Measurements from ENCODE around the gene UBE2F. TPM values are rescaled to one million over a fixed set of nuclear protein-coding genes. Genes with fewer than 3 reads are reported as not detected.

The UBE2F gene
- polyA plus RNA-seq, 2 of the 4 experiments (the other 2 are of a cell fraction), result 49.7 to 81.1 TPM

- CTCF ChIA-PET, result interaction anchor here (0.6 to 3.2 kb wide), 15 partner anchors 10 to 239 kb away, joined by 3 to 18 read pairs (median 5); no protein-coding TSS in a partner anchor
- Histone ChIP-seq H3K4me3 (no peak overlapping the region), H3K4me2 (peak overlapping the region; percentile 63)
These were observed 44.0 kb upstream of the UBE2F start for GRCh38 chr2:237922641-237923361.

DNA sequence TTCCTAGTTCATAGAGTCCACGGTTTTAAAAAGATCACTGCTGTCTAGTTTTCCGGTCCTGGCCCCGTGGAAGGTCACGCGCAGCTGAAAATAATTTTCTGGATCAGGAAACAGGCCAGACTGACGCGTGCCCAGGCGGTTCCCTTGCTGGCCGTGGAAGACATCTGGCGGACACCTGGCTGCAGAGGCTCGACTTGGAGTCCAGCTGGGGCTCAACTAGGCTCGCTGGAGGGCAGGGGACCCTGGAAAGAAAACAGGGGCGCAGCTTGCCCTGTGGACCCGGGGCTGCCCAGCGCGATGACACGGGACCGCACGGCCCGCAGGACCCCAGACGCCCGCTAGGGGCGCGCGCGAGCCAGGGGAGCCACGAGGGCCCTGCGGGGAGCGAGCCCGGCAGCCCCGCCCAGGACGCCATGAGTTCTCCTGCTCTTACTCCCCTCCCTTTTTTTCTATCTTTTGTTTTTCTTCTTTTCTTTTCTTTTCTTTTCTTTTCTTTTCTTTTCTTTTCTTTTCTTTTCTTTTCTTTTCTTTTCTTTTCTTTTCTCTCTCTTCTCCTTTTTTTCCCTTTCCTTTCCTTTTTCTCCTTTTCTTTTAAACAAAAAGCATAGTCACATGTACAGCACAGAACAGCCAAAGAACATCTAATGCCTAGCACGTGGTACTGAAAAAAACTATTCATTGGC lies 43.2 kb upstream of the UBE2F start:
- ATAC-seq (peak; percentile 95 to 99), DNase-seq (ENCODE audit: low read depth in 1 of 2, low spot score in 1 of 2) (peak; percentile 66 to 88), FAIRE-seq (no peak)
- no peaks in the 10 kb centered on the region for H3K9me3 ChIP-seq
- 0 out of 3 replicates have a peak overlapping the region, but pooled peaks have one; percentile 5 for H3K4me3 ChIP-seq
- POLR2A ChIA-PET, result no interaction called here
- CTCF ChIA-PET, result interaction anchor here (0.6 to 3.2 kb wide), 18 partner anchors 9 to 336 kb away, joined by 3 to 18 read pairs (median 4); no protein-coding TSS in a partner anchor
- peaks cover 5% of the 10 kb centered on the region; the same call in 1 of the 3 replicates for H3K4me1 ChIP-seq
- 20% methylated on average over 33 of the region's 33 CpGs for WGBS (ENCODE audit: missing lambda C conversion rate)
- TF ChIP-seq BHLHE40 (IDR thresholded peaks at IDR 0.05; ENCODE audit: low read depth, low read length) (no peak), NPAS2 (CRISPR knock-in tag; IDR thresholded peaks at IDR 0.05; ENCODE audit: borderline replicate concordance) (no peak), SMC3 (IDR thresholded peaks at IDR 0.05) (peak; percentile 71), CBX2 (IDR thresholded peaks at IDR 0.05; ENCODE audit: borderline replicate concordance, low read depth) (no peak), RARB (CRISPR knock-in tag; IDR thresholded peaks at IDR 0.05) (no peak), CTCF (IDR thresholded peaks at IDR 0.05) (peak; percentile 91), ZNF302 (CRISPR knock-in tag; IDR thresholded peaks at IDR 0.05) (no peak), MYC (IDR thresholded peaks at IDR 0.05; ENCODE audit: borderline replicate concordance, low read length) (peak; percentile 88), FOXS1 (CRISPR knock-in tag; IDR thresholded peaks at IDR 0.05) (no peak), ZSCAN20 (CRISPR knock-in tag; IDR thresholded peaks at IDR 0.05) (no peak), RAD21 (conservative IDR thresholded peaks at IDR 0.05 in 1 of 2, IDR thresholded peaks at IDR 0.05 in 1 of 2) (peak; percentile 71 to 82), E2F6 (IDR thresholded peaks at IDR 0.05; ENCODE audit: borderline replicate concordance, low read depth) (no peak), HMGXB4 (CRISPR knock-in tag; IDR thresholded peaks at IDR 0.05; ENCODE audit: borderline replicate concordance) (no peak), HOXA7 (CRISPR knock-in tag; IDR thresholded peaks at IDR 0.05) (no peak), ZFP36 (IDR thresholded peaks at IDR 0.05; ENCODE audit: borderline replicate concordance, partially characterized antibody) (no peak)
- TF ChIP-seq, protein P1, sequence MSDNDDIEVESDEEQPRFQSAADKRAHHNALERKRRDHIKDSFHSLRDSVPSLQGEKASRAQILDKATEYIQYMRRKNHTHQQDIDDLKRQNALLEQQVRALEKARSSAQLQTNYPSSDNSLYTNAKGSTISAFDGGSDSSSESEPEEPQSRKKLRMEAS (IDR thresholded peaks at IDR 0.05), result peak; percentile 84
- TF ChIP-seq, protein P2, sequence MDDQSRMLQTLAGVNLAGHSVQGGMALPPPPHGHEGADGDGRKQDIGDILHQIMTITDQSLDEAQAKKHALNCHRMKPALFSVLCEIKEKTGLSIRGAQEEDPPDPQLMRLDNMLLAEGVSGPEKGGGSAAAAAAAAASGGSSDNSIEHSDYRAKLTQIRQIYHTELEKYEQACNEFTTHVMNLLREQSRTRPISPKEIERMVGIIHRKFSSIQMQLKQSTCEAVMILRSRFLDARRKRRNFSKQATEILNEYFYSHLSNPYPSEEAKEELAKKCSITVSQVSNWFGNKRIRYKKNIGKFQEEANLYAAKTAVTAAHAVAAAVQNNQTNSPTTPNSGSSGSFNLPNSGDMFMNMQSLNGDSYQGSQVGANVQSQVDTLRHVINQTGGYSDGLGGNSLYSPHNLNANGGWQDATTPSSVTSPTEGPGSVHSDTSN (IDR thresholded peaks at IDR 0.05), result no peak
- H3K4me2 ChIP-seq, result peak overlapping the region; percentile 63
- H3K27ac ChIP-seq, result peak overlapping the region; percentile 21 to 76; a peak in 5 of 6 replicates

More at GRCh38 chr2:237922641-237923361, 44.0 kb upstream of the UBE2F start:
- peaks cover 5% of the 10 kb centered on the region; the same call in 1 of the 3 replicates for H3K4me1 ChIP-seq
- POLR2A ChIA-PET, result no interaction called here
- ATAC-seq, result peak; percentile 20 to 28; a peak in 3 of 6 replicates
- 31% methylated on average over 9 of the region's 13 CpGs for WGBS (ENCODE audit: missing lambda C conversion rate)
- TF ChIP-seq ZFP36 (IDR thresholded peaks at IDR 0.05; ENCODE audit: borderline replicate concordance, partially characterized antibody), result no peak
- TF ChIP-seq MYC (IDR thresholded peaks at IDR 0.05; ENCODE audit: borderline replicate concordance, low read length), result no peak
- no peak for TF ChIP-seq FOSL2 (IDR thresholded peaks at IDR 0.05)
- 0 out of 2 replicates have a peak, but pooled peaks have one; percentile 31 for TF ChIP-seq FOSL2 (CRISPR knock-in tag; IDR thresholded peaks at IDR 0.05)
- TF ChIP-seq HOXB5 (CRISPR knock-in tag; IDR thresholded peaks at IDR 0.05), result no peak
- peak overlapping the region; percentile 21 to 76; a peak in 5 of 6 replicates for H3K27ac ChIP-seq
- peak in 1 of 2 experiments; percentile 12 for DNase-seq (ENCODE audit: low read depth in 1 of 2, low spot score in 1 of 2)
- FAIRE-seq, result no peak
- H3K9me3 ChIP-seq, result no peaks in the 10 kb centered on the region

Data from A549 (cell line).